Measurements from ENCODE around the gene CTSH. TPM values are rescaled to one million over a fixed set of nuclear protein-coding genes. Genes with fewer than 3 reads are reported as not detected.
"Not testable (repeated sequence)": the region's sequence is repeated elsewhere in the genome, so short reads cannot be mapped to it uniquely, and the experiment has no call there.

Gene CTSH
- total RNA-seq, 1 experiment from 2014 or later, result 45.5 TPM

DNA sequence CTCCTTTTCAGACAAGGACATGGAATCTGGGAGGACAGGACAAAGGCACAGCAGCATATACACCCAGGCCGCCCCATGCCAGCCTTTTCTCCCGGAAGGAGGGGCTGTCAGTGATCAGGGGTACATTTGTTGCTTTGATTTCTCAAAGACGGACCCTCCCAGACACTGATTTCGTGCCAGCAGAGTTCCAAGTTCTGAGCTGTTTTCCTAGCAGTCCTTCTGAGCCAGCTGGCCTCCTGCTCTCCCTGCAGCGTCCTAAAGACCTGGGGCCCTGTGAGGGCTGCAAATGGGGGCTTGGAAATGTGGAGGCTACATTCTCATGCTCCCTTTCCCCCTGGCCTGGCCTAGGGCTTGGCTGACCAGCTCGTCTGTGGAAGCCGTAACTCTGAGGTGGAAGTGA lies 22.3 kb downstream of the CTSH start:
- DNase-seq (ENCODE audit: low read depth), result no peak

DNA sequence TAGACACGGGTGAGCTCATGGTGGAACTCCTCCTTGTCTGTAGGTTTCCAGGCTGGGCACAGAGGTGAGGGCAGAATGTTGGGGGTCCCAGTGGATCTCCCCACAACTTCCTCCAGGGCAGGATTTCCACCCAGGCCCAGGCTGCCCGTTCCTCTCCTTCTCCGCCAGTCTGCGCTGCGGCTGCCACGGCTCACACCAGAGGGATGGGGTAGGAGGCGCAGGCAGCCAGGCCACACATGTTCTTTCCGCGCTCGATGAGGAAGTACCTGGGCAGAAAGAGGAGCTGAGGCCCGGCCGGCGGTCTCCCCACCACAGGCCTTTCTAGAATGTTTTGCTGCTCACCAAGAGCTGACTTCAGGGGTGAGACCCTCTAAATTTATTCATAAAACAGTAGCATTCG lies 22.9 kb downstream of the CTSH start:
- DNase-seq (ENCODE audit: low read depth), result no peak

DNA sequence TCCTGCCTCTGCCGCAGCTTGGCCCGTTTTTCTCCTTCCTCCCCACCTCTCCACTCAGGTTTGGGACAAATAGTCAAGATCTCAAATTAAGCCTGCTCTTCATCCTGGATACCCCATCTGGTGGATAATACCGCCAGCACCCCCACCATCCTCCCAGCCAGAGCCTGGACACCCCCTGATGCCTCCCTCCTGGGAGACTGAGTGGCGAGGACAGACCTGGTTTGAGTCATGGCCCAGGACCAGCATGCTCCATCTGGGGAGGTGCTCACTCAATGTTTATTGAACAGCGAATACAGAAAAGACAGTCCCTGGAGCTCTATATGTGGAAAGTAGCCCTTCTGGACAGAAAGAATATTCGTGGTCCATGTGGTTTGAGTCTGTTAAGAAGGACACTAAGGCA lies 23.3 kb downstream of the CTSH start:
- DNase-seq (ENCODE audit: low read depth), result no peak

DNA sequence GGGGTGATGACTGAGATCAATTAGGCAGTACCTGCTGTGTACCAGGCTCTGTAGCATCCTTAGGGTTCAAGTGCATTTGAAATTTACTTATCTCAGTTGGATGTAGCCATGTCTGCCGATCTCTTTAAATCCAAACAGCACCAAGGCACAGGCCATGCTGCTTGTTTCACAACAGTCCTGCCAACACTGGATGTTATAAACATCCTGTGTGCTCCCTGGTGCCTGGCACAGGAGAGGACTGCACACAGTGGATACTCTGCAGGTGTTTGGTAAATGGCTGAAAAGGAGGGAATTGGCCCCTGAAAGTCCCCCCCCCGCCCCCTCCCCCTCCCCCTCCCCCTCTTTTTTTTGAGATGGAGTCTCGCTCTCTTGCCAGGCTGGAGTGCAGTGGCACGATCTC lies 27.0 kb downstream of the CTSH start:
- DNase-seq (ENCODE audit: low read depth), result no peak

DNA sequence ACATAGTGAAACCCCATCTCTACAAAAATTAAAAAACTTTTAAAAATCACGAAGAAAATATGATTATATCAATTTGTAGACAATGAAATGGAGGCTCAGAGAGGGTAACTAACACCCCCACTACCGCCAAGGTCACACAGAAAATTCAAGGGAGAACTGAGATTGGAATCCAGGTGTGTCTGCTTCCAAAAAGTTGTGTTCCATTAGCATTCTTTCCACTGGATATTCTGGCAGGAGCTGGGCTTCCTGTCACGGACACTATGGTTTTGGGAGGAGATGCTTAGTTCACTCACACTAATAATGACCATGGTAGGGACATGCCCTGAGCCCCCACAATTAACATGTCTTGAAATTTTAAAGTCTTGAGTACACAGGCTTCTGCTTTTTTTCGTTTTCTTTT lies 28.8 kb downstream of the CTSH start:
- no peak for DNase-seq (ENCODE audit: low read depth)

DNA sequence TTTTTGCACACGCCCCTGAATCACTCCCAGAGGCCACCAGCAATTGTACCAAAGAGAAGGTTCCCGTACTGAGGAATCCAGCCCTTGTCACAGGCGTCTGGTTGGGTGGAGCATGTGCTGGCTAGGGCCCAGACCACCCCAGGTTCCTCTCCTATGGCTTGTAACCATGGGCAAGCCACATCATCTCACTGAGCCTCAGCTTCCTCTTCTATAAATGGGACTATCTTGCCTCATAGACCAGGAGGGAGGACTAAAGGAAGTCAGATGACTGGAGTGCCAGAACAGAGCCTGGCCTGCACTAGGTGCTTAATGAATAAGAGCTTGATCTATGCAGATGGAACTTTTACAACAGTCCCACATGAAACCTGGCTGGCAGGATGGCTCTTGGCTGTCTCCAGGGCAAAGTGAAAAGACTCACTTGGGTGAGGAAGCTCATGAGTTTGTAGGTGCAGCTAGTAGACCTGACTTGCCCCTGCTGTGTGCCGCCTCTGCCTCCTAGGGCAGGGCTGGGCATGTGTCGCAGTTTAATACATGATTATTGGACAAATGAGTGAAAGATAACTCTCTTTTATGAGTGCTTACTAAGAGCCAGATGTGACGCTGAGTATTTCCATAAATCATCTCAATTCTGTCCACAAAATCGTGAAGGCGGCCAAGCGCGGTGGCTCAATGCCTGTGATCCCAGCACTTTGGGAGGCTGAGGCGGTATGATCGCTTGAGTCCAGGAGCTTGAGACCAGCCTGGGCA lies 29.3 kb downstream of the CTSH start:
- DNase-seq (ENCODE audit: low read depth), result no peak

DNA sequence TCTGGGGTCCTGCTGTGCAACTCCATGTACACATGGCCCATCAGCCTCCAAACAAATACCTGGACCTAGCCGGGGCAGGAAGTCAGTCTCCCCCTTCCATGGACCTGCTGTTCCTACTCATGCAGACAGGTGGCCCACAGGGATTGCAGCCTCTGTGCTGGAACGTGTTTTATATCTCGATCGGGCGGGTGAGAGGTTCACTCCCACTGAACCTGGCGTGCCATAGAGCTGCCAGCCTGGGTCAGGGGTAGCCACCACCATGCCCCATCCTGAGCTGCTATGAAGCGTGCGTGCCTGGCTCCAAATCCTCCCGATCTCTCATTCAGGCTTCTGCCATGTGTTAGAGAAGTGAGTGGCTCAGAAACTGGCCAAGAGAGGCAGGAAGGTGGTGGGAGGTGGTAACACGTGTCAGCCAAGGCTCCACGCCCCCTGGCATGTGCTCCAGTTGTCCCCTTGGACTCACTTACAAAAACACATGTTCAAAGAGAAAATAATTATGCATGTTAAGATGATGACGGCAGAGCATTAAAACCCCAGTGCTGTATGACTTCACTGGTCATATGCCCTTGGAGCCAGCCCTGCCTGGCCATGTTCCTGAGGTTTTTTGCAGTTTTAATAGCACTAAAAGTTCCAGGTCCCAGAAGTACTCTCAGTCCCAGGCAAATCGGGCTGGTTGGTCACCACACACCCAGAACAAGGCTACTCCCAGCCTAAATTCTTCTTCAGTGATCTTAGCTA lies 30.6 kb downstream of the CTSH start:
- no peak for DNase-seq (ENCODE audit: low read depth)

DNA sequence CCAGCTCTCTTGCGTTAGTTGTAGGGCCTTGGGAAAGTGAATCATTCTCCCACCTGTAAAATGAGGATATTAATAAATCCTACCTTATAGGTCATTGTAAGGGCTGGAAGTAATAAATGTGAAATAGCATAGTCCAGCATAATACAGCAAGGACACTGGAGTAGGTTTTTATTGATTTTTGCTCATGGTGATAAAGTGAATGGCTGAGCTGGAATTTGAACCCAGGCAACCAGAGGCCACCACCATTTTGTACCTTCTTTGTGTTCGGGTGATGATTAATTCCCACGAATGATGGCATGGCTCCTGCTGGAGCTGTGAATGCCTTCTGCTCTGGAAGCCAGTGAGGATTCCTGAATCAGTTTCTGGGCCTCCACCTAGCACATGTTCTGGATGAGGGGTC lies 31.8 kb downstream of the CTSH start:
- DNase-seq (ENCODE audit: low read depth), result no peak

DNA sequence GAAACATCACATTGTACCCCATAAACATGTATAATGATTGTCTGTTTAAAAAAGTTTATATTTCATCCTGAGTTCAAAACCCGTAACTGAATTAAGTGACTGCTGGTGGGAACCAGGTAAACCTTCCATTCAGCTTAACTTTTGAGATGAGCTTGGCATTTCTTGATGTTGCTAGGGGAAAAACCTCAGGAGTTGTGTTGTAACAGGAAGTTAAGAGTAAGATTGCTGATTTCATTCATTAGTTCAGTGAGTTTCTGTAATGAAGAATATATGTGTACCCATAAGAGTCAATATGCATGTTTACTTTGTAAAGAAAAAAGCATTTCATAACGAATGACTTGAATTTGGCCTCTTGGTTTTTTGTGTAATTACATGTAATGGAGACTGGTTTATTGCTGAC lies 32.5 kb downstream of the CTSH start:
- no peak for DNase-seq (ENCODE audit: low read depth)

DNA sequence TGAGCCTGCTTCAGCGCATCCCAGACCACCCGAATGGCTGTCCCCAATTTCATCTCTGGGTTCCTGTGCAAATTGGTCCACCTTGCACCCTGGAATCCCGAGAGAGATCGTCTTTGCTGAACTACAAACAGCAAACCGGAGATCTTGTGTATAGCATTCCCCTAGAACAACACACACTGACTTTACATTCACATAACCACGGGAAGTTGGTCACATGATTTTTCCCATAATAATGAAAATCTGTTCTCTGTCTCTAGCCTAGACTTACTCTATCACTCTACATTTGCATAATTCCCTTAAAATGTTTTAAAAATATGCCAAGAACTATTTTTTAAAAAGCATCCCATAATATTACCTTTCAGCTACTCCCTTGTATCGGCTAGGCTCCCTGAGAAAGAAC lies 34.6 kb downstream of the CTSH start:
- no peak for DNase-seq (ENCODE audit: low read depth)

DNA sequence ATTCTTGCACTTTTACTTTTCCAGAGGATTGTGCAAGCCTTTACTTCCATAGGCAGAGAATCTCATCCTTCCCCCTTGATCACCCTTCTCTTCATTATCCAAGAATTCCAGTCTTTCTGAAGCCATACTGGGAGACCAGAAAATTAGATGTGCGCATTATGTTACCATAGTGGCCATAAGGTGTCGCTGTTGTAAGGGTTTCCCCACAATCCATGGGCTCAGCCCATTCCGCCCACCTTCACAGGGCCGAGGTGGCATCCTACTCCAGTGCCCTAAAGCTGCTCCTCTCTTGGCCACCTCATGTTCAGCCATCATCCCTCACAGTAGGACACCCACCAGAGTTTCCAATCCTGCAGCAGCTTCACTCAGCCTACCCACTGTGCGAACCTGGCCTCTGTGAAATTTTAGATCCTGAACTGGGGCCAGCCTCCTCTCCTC lies 35.0 kb downstream of the CTSH start:
- DNase-seq (ENCODE audit: low read depth), result peak; percentile 36

DNA sequence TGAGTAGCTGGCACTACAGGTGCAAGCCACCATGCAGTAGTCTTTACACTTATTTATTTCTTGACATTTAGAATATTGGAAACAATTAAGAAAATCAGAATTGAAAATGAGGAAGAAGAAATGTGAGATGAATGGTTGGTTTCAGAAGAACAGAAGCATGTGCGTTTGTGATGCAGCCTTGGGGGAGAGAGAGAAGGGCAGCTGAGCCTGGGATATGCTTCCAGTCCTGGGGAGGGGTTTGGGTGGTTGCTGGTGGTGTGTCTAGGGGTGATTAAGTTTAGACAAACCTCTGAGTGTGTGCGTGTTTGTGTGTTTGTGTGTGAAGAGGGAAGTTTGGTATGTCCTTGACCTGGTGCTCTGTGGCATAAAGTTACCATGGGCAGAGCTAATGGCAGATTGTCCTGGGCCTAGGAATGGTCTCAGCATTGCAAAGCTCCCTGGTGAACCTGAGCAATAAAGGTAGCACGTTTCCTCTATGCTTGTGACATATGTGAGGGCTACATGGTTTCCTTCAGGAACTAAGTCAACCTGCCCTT lies 35.6 kb downstream of the CTSH start:
- DNase-seq (ENCODE audit: low read depth), result no peak

DNA sequence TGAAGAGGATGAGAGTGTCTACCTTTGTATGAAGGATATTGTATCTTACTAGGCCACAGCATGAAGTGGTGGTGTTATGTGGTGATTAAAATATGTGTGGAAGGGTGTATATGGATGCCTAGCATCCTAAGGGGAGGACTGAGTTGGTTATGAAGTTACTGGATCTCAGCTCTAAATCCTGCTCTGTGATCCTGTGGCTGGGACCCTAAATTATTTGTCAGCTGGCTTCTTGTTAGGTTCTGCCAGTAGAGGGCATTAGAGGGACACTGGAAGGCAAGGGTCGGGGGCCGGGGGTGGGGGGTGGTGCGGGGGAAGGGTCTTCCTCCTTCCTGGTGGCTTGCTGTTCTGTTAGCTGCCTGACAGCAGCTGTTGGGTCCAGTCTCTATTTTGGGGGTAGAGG lies 37.3 kb downstream of the CTSH start:
- DNase-seq (ENCODE audit: low read depth), result no peak

DNA sequence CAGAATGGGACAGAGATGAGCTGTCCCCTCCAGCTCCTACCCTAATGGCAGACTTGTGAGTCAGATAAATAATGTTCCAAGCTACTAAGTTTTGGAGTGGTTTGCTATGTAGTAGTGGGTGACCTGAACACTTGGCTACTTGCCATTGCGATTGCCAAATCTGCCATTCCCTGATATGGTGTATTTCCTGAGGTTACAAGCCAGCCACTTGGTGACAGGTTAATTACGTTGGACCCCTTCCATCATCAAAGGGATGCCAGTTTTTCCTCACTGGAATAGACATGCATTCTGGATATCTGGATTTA lies 38.6 kb downstream of the CTSH start:
- peak; percentile 85 for DNase-seq (ENCODE audit: low read depth)

DNA sequence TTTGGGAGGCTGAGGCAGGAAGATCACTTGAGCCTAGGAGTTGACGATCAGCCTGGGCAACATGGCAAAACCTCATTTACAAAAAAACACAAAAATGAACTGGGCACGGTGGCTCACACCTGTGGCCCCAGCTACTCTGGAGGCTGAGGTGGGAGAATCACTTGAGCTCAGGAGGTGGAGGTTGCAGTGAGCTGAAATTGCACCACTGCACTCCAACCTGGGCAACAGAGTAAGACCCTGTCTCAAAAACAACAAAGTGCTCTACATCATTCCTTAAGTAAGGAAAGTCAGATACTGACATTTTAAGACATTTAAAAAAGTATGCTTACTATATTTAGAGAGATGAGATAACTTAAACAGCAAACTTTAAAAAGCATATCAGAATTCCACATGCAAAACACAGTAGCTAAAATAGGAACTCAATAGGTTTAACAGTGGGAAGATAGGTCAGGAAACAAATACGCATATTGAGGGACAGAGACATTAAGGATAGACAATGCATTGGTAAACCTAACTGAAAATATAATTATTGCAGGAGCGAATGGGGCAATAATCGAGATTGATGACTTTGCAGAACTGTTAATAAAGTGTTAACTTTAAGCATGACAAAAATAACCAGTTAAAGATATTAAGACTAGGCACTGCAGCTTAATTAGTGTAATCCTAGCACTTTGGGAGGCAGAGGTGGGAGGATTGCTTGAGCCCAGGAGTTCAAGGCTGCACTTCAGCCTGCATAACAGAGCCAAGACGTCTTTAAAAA lies 40.1 kb downstream of the CTSH start:
- DNase-seq (ENCODE audit: low read depth), result no peak

DNA sequence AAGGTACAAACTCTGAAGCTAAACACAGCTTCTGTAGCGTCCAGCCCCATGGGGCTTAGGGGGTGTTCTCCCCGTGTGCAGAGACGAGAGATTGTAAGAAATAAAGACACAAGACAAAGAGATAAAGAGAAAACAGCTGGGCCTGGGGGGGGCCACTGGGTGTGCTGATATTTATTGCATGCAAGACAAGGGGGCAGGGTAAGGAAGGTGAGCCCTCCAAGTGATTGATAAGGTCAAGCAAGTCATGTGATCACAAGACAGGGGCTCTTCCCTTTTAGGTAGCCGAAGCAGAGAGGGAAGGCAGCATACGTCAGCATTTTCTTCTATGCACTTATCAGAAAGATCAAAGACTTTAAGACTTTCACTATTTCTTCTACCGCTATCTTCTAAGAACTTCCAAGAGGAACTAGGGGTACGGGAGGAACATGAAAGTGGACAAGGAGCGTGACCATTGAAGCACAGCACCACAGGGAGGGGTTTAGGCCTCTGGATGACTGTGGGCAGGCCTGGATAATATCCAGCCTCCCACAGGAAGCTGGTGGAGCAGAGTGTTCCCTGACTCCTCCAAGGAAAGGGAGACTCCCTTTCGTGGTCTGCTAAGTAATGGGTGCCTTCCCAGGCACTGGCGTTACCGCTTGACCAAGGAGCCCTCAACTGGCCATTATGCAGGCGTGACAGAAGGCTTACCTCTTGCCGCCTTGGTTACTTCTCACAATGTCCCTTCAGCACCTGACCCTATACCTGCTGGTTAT lies 42.4 kb downstream of the CTSH start:
- DNase-seq (ENCODE audit: low read depth), result not testable (repeated sequence)

DNA sequence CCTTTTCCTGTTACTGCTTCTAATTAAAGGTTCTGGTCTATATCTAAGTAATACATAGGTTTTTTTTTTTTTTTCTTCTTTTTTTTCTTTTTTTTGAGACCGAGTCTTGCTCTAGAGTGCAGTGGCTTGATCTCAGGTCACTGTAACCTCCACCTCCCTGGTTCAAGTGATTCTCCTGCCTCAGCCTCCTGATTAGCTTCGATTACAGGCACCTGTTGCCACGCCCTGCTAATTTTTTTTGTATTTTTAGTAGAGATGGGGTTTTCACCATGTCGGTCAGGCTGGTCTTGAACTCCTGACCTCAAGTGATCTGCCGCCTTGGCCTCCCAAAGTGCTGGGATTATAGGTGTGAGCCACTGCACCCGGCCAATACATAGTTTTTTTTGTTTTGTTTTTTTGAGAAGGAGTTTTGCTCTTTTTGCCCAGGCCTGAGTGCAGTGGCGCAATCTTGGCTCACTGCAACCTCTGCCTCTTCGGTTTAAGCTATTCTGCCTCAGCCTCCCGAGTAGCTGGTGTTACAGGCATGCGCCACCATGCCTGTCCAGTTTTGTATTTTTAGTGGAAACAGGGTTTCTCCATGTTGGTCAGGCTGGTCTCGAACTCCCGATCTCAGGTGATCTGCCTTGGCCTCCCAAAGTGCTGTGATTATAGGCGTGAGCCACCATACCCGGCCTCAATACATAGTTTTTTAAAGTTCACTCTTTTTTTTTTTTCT lies 43.9 kb downstream of the CTSH start:
- DNase-seq (ENCODE audit: low read depth), result not testable (repeated sequence)

DNA sequence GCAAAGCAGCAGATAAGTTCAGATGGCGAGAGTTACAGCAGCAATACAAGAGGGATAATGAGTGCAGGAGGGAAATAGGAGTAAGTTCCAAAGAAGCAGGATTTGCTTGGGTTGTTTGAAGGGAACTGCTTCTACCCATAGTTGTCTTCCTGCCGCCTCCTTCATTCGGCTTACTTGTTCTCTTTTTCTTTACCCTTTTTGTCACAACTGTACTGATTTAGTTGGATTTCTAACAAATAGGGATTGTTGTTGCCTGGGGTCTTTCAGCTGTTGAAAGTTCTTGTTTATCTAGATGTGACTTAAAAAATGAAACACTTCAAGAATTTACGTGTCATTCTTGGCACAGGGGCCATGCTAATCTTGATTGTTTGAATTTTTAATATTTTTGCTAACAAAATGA lies 46.3 kb downstream of the CTSH start:
- DNase-seq (ENCODE audit: low read depth), result no peak

DNA sequence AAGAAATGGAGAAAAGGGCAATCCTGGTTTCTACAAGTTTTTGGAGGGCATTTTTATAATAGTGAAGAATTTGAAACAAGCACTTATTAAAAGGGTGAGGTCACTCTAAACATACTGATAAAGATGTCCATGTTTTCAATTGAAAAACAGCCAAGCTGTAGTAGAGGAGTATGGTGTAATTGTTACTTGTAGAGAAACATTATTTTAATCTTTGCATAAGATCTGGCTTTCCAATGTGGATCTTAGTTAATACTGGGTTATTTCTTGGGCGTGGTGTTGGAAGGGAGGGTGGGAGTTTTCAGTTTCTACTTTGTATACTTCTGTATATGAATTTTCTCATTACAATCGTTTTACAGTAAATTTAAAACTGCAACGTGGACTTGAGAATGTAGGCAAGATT lies 49.4 kb downstream of the CTSH start:
- DNase-seq (ENCODE audit: low read depth), result no peak

DNA sequence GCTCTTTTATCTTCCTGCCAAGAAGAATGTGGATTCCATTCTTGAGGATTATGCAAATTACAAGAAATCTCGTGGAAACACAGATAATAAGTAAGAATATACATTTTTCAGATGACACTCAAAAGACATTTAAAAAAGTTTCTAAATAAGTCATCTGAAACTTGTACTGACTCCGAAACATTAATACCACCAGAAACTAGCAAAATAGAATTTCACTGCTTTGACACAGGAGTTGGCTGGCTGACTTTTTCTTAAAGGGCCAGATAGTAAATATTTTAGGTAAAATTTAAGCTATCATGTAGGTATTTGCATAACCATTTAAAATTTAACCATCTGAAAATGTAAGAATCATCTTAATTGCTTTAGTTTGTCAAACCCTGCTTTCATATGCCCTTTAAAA lies 51.3 kb downstream of the CTSH start:
- DNase-seq (ENCODE audit: low read depth), result no peak

DNA sequence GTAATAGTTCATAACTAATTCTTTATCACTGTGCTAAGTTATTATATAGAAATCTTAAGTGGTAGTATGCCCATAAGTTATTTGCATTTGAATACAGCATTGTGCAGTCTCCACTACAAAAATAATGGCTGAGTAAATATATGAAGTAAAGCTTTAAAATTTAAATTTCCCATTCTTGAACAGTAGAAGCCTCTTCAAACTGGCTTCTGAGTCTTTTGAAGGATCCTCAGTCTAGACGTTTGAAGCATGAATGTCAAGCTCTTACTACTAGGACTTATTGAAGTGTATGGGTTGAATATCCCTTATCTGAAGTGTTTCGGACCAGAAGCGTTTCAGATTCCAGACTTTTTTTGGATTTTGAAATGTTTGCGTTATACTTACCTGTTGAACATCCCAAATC lies 55.8 kb downstream of the CTSH start:
- no peak for DNase-seq (ENCODE audit: low read depth)

Data from M059J (cell line).